ENCODE data around the gene KLHL36. TPM values are rescaled to one million over a fixed set of nuclear protein-coding genes. Genes with fewer than 3 reads are reported as not detected.

The KLHL36 gene
- total and polyA plus RNA-seq, 9 of the 15 experiments (the other 6 are each of a cell fraction or from before 2014, with no cell fraction given) = 2.1 to 51.2 (median 18.5) TPM

DNA sequence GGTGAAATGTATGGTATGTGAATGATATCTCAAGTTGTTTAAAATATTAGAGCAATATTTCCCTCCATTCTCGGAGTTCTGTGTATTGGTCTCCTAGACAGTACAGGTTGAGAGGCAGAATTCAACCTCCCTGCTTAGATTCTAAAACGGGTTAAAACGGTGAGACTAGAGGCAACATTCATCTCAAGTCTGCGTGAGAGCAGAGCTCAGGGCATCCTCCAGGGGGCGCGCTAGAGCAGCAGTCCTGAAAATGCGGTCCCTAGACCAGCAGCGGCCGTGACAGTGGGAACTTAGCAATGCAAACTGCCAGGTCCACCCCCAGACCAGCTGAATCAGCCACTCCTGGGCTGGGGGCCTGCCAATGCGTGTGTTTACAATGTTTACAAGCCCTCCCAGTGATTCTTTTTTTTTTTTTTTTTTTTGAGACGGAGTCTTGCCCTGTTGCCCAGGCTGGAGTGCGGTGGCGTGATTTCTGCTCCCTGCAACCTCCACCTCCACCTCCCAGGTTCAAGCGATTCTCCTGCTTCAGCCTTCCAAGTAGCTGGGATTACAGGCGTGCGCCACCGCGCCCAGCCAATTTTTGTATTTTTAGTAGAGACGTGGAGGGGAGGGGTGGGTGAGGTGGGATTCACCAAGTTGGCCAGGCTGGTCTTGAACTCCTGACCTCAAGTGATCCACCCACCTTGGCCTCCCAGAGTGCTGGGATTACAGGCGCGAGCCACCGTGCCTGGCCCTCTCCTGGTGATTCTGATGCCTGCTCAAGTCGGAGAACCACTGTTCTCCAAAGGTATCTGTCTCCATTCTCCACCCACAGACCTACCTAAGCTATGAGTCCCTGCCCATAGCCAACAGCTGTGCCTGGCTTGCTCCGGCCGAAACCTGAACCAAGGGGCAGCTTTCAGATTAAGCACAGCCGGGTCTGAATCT lies 24.2 kb downstream of the KLHL36 start (continued):
- TF ChIP-seq NR4A1 (CRISPR knock-in tag; IDR thresholded peaks at IDR 0.05) (no peak), NR4A1 (tag; IDR thresholded peaks at IDR 0.05) (no peak), REST (IDR thresholded peaks at IDR 0.05; ENCODE audit: borderline replicate concordance) (peak; percentile 80), REST (CRISPR knock-in tag; IDR thresholded peaks at IDR 0.05; ENCODE audit: low read depth) (no peak)
